Measurements from ENCODE around the gene GFI1. TPM values are rescaled to one million over a fixed set of nuclear protein-coding genes. Genes with fewer than 3 reads are reported as not detected.

The GFI1 gene
- polyA plus RNA-seq, 4 donors = 0.17 to 0.36 (median 0.23) TPM

Other genes starting within 250 kb of the GFI1 start
- gene GLMN, start 187.9 kb downstream of the GFI1 start, polyA plus RNA-seq (ENCODE audit: insufficient read length in 4 of 4) = 10 to 100 TPM; 18.8 to 31.3 (median 23.4) TPM
- 10 to 100 TPM; 28.9 to 38.7 (median 36.0) TPM for gene RPAP2, start 187.9 kb downstream of the GFI1 start, polyA plus RNA-seq (ENCODE audit: insufficient read length in 4 of 4)